GM12874 (cell line): ENCODE data around the gene KLHDC4.

Experiments used
- TF ChIP-seq, protein P1 (sequence below): IDR thresholded peaks from 2 replicates; pipeline ENCODE4 v1.5.1; 2011; ENCODE audit warnings: low read depth, mild to moderate bottlenecking, control low read depth, low read length, moderate library complexity; ENCODE audit not compliant: insufficient read depth

Gene KLHDC4

DNA sequence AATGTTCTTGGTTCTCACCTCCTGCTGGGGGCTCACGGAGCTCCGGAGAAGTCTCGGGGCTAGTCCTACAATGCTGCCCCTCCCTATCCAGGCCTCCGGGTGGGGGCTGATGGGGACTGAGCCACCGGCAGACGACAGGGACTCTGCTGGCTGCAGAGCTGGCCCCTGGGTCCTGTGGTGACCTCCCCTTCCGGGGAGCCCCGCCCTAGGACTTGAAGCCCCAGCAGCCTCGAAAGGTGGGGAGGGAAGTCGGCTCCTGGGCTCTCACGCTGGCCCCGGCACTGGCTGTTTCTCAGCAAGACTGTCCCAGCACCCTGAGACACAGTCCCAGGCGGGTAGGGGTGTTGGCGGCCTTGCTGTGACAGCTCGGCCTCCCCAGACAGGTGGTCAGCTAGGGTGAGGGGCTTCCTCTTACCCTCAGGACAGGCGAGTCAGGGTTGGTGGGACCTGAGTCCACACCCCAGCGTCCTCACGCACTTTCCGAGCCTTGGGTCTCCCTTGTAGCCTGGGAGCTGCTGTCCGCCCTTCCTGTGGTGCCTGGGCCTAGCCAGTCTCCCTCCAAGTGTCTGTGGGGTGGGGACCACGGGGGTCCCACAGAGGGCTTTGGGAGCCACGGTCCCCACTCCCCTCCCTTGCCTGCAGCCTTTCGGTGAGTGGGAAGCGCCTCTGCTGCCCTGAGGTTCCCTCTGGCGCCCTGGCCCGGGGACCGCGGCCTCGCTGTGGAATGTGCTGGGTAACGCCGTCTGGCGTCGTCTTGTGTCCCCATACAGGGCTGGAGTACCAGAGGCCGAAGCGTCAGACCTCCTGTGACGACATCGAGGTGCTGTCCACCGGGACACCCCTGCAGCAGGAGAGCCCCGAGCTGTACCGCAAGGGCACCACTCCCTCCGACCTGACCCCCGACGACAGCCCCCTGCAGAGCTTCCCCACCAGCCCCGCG is 76.6 kb downstream of the KLHDC4 start:
- TF ChIP-seq, protein P1, sequence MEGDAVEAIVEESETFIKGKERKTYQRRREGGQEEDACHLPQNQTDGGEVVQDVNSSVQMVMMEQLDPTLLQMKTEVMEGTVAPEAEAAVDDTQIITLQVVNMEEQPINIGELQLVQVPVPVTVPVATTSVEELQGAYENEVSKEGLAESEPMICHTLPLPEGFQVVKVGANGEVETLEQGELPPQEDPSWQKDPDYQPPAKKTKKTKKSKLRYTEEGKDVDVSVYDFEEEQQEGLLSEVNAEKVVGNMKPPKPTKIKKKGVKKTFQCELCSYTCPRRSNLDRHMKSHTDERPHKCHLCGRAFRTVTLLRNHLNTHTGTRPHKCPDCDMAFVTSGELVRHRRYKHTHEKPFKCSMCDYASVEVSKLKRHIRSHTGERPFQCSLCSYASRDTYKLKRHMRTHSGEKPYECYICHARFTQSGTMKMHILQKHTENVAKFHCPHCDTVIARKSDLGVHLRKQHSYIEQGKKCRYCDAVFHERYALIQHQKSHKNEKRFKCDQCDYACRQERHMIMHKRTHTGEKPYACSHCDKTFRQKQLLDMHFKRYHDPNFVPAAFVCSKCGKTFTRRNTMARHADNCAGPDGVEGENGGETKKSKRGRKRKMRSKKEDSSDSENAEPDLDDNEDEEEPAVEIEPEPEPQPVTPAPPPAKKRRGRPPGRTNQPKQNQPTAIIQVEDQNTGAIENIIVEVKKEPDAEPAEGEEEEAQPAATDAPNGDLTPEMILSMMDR = no peak

DNA sequence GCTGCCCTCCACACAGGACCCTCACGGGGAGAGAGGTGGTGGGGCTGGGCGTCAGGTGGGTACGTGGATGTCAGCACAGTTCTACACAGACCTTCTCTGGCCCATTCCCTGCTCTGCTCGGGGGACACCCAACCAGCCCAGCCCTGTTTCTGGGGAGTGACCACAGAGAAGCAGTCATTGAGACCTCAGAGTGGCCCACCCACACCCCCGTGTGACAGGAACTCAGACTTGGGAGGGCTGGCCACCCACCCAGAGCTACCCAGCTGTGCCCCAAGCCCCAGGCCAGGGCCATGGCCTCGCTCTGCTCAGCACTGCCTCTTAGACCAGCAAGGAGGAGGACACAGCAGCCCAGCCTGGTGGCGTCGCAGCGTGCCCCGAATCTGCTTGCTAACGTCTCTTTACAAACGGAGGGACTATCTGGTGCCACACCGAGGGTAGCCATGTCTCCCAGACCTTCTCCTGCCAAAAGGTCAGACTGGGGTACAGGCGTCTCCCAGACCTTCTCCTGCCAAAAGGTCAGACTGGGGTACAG is 77.7 kb downstream of the KLHDC4 start:
- TF ChIP-seq, protein P1 = no peak

DNA sequence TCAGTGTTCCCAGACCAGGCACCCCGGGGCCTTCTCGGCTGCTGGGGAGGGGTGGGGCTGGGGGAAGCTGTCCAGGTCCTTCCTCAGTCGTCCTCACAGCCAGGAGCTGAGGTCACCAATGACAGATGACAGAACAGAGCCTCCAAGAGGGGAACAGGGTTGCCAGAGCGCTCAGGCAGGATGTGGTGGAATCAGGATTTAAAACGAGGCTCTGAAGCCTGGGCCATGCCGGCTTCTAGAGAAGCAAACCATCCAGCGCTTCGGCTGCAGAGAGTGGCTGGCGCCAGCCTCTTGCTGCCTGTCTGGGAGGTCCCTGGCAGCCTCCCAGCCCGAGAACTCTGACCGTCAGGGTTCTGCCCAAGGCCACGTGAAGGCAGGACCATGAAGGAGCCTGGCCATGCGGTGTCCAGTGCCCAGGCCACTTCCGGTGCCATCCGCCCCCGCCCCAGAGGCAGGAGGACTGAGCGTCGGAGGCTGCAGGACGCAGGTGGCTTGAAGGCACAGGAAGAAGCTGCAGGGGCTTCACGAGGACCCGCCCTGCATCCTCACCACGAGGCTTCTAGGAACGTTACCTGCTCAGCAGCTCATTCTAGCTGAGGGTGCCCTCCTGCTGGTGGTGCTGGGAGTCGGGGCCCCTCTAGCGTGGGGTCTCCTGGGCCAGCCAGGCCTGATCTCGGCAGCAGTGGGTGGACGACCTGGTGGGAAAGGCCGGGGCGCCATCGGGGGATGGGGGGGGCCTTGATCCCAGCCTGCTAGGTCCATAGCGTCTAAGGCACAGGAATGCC is 78.5 kb downstream of the KLHDC4 start:
- TF ChIP-seq, protein P1 = no peak

DNA sequence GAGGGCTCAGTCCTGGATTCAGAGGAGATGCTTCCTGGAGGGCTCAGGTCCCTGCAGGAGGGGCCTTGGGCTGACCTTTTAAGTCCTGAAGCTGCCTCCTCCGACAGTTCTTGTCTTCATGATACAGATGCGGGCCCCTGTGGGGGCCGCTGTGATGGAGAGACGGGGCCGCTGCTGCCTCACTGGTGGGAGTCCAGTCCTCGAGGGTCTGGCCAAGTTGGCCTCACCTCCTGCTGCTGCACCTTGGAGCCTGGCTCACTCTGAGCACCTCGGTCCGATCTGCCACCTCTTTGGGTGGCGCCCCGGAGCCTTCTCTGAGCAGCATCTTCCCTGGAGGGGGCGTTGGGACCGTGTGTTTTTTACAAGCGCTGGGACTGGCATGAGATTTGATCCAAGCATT is 79.1 kb downstream of the KLHDC4 start:
- TF ChIP-seq, protein P1 = no peak

DNA sequence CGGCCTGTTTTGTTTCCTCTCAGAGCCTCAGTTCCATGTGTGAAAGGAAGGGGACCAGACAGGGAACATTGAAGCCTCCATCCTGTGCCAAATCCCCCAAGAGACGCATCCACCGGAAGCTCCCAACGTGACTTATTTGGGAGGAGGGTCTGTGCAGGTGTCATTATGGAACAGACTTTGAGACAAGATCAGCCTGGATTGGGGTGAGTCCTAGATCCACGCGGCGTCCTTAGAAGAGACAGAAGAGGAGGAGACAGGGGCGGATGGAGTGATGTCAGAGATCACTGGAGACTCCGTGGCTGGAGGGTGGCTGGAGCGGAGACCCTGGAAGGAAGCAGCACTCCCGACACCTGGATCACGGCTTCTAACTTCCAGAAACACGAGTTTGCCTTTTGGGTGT is 80.0 kb downstream of the KLHDC4 start:
- TF ChIP-seq, protein P1 = no peak

DNA sequence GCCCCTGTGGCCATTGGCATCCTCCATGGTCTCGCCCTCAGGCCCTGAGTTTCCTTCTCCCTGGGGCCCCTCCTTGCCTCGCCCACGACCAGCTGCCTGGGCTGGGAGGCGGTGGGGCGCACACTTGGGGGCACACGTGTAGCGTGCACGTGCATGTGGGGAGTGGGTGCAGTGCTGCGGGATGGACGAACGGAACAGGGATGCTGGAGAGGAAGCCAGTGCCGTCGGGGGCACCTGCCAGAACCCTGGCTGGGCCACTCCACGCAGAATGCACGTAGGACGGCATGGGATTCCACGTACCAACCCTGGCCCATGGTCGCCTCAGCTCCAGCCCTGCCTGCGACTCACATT is 80.4 kb downstream of the KLHDC4 start:
- TF ChIP-seq, protein P1 = no peak

DNA sequence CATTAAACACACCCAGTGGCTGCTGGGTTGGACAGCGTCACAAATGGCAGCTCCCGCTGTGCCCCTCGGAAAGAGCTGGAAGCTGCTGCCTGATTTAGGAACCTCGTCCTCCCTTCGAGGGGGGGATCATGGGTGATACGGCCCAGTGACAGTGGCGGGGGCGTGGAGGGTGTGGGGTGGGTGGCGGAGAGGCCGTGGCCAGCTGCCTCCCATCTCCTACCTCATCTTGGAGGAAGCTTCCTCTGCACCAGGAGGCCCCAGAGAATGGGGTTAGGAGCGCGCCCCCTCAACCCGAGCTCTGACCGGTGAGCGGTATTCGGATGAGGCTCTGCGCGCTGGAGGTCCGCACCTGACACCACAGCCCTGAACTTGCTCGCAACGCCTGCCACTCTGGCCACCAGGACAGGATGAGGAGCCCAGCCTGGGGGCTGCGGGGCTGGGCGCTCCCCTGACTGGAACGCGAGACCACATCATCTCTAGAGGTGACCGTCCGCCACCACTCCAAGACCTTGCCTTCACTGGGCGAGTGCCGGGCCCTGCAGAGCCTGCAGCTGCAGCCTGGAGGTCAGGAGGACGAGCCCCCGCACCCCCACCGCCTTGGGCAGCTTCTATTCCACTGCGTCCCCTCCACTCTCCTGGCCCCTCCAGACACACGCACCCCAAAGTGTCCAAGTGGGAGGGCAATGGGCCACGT is 80.9 kb downstream of the KLHDC4 start:
- TF ChIP-seq, protein P1 = no peak
